Amniotic stem cell (primary cell): ENCODE data around the gene SMAD6.
"Not testable (repeated sequence)": the region's sequence is repeated elsewhere in the genome, so short reads cannot be mapped to it uniquely, and the experiment has no call there.

Experiments used
- DNase-seq: peaks from one replicate; lab custom pipeline; 2025; lab: John Stamatoyannopoulos, UW

The SMAD6 gene

DNA sequence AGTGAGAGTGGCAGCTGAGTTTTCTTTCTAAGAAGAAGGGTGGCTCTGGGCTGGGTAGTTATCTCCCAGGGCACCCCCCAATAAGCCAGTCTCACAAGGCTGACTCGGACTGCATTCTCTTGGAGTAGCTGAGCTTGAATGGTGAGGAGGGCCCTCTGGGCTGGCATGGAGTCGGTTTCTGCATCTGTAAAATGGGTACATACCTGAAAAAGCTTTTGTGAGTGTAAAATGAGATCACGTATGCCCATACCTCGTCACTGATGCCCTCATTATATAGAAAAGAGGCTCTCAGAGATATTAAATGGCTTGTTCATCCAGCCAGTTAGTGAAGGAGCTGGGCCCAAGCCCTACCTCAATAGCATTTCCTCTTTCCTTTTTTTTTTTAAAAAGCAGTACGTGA is 41.2 kb downstream of the SMAD6 start:
- no peak for DNase-seq

DNA sequence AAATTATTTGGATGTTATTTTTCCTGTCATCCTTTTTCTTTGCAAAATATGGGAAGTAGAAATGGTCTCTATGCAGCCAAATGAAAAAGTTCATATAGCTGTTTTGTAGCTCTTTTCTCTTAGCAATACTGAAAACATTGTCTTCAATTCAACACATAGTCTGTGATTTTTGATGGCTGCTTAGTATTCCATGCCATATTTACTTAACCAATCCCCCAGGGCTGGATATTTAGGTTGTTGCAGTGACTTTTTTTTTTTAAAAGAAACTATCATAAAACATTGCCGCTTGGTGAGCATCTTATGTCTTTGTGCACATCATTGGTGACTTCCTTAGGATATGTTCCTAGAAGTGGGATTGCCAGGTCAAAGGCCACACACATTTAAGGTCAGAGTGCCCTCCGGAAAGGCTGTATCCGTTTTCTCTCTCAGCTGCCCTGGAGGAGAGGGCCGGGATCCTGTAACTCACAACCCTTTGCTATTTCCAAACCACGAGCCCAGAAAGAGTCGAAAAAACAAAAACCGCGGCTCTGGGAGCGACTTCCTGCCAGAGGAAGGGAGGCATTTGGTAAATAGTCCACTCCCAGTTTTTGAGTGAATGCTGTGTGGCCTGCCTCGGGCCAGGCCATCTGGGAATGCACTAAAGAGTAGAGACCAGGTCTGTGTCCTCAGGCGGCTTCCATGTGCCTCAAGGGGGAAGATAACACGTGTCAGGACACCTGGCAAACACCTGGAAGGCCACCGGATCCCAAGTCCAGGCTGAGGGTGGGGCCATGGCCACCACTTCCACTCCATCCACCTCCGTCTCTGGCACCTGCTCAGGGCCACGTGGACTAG is 41.9 kb downstream of the SMAD6 start:
- no peak for DNase-seq

DNA sequence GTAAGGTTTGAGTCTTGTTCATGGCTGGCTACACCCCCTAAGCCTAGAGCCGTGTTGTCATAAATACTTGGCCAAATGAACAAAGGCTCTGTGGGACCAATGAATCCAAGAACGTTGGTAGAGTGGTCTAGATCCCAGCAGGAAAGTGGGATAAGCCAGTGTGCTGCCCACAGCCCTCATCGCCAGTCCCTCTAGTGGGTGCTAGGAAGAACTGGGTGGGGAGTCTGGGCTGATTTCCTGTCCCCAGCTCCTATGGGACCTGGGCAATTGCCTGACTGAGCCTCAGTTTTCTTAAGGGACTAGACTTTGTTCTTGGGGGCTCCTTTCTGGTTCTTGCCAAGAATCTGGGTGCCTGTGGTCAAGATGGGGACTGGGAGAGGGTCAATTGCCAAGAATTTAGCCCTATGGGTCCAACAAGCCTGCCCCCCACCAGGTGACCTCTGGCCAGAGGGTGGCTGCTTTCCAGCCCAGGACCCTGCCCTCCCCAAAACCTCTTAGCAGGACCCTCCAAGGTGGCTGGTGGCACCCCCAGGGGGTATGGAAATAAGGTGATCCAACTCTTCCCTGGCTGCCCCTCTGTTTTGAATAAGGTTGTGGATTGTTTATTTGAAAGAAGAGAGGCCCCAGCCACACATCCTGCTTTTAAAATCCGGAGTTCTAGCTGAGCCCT is 42.7 kb downstream of the SMAD6 start:
- DNase-seq: no peak

DNA sequence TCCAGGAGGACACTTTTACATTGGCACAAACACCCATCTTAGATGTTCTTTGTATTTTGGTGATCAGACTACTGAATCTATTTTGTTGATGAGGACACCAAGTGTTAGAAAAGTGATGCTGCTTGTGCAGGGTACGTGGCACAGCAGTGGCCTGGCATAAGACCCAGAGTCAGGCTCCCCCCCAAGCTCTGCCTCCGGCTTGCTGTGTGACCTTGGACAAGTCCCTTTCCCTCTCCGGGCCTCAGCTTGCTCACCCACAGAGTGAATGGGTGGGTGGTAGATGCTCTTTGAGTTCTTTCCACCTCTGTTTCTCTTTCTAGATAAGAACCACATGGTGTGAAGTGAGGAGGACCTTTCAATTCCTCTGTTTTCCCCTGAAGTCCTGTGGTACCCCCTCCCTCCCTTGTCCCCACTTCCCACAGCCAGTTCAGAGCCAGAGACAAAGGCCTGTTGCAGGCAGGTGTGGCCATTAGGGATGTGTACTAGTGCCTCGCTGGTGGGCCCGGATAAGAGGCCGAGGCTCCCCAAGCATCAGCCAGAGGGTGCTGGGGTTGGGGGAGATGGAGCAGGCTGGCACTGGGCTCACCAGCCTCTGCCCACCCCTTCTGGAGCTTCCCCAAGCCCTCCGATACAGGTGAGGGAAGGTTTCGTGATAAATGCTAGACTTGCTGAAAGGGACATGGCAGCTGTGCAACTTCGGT is 43.6 kb downstream of the SMAD6 start:
- DNase-seq: no peak

DNA sequence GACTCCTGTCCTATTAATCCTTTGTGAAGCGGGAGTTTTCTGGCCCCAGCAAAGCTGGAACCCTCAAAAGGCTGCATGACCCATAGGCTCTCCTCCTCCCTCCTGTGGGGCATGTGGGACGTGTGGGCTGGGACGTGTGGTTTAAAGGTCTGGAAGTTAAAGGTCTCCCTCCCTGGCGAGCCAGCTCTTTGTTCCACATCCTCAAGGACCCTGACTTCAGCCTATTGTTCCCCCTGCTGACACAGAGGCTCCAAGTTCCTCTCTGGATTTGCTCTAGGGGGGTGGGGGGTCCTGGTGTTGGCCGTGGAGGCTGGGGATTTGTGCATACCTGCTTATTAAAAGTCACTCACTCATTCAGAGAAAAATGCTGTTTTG is 44.2 kb downstream of the SMAD6 start:
- no peak for DNase-seq

DNA sequence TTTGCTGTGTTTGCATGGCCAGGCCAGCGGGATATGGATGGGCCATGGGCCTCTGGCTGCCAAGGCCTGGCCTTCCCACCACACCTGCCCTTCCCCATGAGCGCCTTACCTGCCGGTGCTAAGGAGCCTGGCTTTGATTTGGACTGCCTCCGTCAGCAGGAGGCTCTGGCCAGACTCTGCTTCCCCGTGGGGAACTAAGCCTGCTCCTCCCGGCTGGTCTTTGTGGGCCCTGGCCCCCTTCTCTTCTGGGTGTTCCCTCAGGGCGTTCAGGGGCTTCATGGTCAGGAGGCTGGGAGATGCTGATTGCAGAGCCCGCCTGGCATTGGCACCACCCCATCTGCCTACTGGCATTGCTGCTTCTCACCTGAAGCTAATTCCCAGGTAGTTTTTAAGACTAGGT is 45.2 kb downstream of the SMAD6 start:
- no peak for DNase-seq

DNA sequence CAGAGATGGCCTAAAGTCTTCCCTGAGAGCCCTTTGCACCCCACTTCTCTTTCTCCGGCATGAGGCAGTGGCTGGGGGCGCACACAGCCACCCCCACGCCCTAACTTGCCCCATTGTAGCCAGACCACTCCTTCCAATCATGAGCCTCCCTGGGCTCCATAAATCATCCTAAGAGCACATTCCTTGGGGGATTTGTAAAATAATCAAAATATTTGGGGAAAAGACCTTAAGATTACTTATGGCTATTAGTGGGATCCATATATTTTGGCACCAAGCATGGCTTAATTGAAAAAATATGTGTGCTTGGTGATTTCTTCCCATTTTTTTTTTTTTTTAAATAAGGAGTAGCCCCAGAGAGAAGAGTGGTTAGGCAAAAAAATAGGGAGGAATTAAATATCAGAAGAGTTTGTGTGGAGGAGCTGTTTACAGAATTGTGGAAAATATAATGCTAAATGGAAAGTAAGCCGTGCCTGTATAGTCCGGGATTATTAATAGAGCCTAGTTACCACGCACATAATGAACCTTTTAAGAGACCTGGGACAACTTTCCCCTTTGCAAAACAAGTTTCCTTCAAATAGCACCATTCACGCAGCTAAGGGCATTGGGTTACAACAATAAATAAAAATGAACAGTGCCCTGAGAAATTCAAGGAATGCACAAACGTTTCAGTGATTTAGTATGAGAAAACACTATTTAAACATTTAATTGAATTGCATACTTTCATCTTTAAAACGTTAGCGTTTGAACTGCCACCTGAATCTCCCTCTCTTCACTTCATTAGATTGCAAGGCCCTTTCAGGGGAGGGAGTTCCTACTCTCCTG is 46.1 kb downstream of the SMAD6 start:
- DNase-seq: no peak

DNA sequence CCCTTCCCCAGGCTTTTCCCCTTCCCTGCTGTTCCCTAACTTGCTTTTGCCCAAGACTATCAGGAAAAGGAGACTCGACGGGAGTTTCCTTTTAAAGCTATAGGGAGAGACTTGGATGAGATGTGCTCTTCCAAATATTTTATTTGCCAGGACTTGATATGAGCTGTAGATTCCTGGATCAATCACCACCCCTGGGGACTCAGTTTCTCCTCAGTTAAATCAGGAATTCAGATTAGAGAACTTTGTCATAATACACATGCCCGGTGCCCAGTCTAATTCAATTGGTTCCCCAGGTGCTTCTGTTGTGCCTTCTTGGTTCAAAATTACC is 46.6 kb downstream of the SMAD6 start:
- no peak for DNase-seq

DNA sequence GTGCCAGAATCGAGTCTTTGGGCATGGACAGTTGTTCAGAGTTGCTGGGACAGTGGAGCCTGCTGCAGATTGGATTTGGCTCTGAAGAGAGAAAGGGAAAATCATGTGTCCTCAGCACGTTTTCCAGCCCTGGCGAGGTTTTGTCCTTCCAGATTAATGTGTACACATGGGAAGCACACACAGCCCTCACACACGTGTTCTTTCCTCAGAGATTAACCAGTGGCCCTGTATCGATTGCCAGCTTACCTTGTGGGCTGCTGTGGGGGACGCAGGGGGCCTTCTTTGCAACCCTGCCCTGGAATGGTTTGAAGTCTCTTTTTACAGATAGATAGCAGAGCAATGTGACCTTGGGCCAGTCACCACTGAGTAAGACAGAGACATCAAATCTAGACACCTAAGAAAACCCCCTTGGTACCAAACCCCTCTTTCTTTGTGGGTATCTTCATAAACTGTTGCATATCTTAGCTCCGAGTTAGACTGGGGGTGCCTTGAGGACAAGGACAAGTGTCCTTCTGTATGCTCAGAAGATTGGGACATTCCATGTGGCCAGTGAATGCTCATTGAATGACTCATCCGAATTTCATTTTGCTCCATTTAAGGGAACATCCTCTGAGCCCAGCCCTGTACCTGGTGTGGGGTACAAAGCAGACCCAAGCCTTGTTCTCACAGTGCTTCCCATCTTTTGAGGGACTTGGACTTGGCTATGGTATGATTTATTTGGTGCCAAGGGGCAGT is 48.0 kb downstream of the SMAD6 start:
- no peak for DNase-seq

DNA sequence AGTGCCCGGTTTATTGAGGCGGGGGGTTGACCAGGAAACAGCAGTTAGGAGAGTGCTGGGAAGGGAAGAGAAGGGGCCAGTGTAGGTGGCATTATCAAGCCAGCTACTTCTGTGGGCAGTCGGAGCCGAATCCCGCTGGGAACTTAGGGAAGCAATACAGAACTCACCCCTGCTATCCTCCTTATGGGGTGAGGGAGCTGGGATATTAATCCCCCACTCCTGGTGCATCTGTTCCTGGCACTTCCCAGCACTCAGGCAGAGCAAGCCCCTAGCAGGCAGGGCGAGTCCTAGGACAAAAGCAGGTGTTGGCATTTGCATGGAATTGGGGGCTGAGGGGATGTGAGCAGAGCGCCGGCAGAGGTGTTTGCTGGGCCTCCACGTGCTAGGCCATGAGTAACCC is 48.6 kb downstream of the SMAD6 start:
- DNase-seq: no peak

DNA sequence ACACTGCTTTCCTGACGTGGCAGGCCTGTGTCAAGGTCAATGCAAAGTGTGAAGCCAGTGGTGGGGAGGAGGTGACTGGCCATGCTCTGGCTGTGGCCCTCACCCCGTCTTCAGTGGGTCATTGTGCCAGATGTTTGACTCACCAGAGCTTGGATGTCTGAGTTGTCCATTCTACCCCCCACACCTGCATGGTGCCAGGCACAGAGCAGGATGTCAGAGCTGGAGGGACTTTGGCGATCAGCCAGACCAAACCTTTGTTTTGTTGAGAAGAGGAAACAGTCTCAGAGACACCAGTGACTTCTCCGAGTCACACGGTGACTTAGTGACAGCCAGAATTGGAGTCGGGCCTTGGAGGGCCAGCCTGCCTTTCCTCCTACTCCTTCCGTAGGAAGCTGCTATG is 49.5 kb downstream of the SMAD6 start:
- DNase-seq: no peak

DNA sequence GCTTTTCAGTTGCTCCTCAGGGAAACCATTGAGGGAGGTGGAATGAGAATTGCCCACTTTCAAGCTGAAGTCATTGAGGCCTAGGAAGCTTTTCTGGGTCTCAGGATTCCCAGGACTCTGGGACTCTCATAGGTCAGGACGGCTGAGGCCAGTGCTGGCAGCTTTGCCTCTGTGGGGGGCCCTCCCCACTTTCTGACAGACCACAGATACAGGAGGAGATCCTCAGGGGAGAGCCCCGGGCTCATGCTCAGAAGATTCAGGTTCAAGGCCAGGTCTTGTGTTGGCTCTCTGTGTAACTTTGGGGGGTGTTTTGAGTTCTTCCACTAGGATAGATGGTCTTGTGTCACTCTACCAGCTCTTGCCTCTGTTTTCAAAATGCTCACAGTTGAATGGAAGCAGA is 50.0 kb downstream of the SMAD6 start:
- DNase-seq: no peak

DNA sequence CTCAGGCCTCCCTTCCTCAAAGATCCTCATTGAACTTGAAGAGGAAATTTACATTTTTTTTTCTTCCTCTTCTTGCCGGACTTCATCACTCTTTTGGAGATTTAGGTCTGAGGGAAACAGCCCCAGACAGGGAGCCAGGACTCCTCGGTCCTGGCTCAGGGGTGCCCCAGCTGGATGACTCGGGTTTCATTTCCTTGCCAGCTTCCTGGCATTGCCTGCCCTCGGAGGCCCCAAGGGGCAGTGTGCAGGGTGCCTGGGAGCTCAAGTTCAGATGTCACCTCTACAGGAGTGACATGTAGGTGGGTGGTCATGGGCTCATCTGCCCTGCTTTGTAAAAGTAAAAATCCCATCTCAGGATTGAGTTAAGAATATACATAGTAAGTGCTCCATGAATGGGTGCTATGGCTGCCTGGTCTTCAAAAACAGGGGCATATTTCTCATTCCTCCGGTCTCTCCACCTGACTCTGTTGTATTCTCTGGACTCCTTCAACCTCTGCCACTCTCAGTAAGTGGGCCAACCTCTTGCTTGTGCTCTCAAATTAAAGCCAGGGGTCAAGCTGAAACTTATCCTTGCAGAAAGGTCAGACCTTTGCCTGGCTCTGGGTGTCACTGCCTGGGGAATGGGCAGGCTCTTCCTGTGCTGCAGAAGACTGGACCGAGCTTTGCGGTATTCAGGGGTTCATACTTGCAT is 51.8 kb downstream of the SMAD6 start:
- DNase-seq: no peak

DNA sequence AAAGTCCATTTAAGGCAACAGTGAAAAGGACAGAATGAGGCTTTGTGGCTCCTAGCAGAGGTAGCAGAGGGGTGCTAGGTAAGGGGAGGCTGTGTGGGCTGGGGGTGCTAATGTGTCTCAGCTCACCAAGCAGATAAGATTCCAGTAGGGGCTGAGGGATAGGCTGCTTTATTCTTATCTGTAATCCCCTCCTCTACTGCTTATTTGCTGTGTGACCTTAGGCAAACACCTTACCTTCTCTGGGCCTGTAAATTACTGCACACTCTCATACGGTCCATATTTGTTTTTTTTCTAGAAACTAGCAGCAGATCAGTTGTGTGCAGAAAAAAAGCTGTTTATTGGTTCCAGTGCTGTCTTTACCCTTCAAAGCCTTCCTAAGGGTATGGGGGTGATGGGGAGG is 52.8 kb downstream of the SMAD6 start:
- no peak for DNase-seq

DNA sequence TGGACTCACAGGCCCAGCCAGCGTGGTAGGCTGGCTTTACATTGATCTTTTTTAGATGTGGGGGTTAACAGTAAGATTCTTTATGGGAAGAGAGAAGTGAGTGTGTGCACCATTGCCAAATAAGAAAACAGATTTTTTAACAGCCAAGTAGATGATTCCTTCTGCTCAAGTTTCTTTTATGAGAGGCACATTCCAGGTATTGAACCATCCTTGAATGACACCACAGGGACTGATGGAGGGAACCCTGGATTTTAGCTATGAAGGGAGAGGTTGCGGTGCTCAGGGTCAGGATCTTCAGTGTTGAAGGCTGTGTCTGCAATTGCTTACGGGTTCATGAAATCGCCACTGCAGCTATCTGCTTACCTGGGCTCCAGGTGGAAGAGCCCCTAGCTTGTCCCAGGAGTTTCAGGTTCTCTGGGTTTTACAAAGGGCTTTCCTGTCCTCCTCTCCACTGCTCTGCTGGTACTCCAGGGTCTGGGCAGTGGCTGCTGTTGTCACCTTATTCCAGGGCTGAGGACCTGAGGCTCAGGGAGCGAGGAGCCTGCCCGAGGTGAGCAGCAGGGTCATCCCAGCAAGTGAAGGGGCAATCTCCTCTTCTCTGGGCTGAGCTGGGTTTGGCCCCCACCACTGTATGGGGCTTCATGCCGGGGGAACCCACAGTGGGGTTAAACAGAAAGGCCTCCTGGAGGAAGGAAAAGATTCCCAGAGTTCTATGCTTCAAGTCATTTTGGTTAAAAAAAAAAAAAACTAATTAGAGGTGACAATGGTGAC is 53.4 kb downstream of the SMAD6 start:
- no peak for DNase-seq

DNA sequence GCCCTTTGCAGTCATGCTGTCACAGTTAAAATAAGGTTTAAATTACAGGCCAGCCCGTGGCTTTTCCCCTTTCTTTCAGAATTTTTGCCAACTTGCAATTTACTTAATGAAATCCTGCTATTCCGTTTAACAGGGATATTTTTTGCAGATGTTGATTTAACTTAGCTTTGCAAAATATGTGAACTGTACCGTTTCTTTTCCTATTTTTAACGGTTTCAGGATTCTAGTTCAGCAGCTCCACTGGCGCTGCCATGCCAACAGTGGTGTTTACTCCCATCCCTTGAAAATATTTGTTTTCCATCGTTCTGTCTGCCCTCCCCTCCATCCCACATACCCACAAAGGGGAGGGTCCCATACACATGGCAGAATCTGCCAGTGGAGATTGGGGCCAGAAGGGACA is 54.3 kb downstream of the SMAD6 start:
- no peak for DNase-seq

DNA sequence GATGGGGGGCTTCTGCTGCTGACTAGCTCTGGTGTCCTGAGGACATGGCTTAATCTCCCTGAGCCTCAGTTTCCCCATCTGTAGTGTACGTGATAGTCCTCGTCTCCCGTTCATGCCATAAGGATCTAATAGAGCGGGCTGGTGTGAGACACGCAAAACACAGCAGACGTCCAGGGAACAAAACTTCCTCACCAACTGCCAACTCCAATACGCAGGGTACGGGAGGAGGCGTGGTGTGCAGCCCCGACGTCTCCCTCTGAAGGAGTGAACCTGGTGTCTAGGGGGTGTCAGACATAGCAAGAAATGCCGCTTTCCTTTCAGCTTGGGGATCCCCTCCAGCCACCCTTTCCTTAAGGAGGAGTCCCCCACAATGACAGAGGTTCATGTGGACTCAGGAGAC is 55.0 kb downstream of the SMAD6 start:
- DNase-seq: no peak

DNA sequence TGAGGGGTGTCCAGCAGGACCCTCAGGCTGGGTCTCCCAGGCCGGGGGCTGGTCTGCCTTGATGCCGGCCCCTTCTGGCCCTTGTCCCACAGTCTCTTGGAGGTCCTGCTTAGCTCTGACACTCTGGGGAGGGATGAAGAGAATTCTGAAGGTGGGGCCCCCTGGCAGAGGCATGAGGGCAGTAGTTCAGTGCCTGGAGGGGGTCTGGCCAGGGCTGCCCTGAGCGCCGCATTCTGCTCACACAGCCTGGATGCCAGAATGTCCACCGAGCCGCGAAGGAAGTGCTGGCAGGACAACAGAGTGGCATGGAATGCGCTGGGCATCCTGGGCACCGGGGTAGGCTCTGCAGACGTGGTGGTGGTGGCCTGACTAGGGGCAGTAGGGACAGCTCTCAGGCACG is 55.5 kb downstream of the SMAD6 start:
- no peak for DNase-seq

DNA sequence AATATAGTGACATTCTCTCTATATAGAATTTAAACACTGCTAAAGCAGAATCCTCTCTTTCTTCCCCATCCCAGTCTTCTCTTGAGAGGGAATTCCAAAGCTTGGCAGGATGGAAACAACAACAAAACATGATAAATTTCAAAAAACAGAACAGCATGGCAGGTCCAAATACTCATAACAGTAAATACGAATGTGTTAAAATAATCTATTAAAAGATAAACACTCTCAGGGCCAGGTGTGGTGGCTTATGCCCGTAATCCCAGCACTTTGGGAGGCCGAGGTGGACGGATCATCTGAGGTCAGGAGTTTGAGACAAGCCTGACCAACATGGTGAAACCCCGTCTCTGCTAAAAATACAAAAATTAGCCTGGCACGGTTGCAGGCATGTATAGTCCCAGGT is 56.2 kb downstream of the SMAD6 start:
- DNase-seq: not testable (repeated sequence)

DNA sequence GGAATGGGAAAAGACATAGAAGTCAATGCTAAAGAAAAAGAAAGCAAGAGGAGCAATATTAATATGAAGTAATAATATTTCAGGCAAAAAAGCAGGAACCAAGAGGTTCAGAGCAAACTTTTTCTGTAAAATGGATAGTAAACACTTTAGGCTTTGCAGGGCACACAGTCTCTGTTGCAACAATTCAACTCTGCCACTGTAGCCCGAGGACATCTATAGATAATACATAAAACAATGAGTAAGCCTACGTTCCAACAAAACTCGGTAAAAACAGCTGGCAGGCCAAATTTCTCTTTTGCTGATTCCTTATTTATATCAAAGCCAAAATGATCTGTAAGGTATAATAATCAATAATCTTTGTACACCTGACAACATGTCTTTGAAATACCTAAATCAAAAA is 56.8 kb downstream of the SMAD6 start:
- DNase-seq: no peak
